GM23338 (cell line): ENCODE results near the gene VAV3. TPM values are rescaled to one million over a fixed set of nuclear protein-coding genes. Genes with fewer than 3 reads are reported as not detected.

Experiments used
- ATAC-seq: fragments of 200-7000 bp; cut with Tn5 transposase; 3 replicates; pipeline ENCODE4 v1.9.1; 2020
- DNase-seq: peaks from one replicate; pipeline ENCODE4 v3.0.0-alpha.2; 2015; ENCODE audit warnings: low spot score
- H2AFZ ChIP-seq: fragments of 200-600 bp; sonication (generic); 2 replicates; pipeline ENCODE4 v1.8.0; 2016; ENCODE audit warnings: antibody characterized with exemption, mild to moderate bottlenecking, moderate library complexity
- H3F3A ChIP-seq: fragments of 200-600 bp; sonication (generic); replicated peaks from 2 replicates; pipeline ENCODE4 v1.8.0; 2017; ENCODE audit warnings: antibody characterized with exemption, mixed run types, low read depth
- H3K27ac ChIP-seq: fragments of 200-600 bp; sonication (generic); 2 replicates; pipeline ENCODE4 v1.6.1; 2016; ENCODE audit warnings: low read depth
- H3K27me3 ChIP-seq: fragments of 200-600 bp; sonication (generic); 2 replicates; pipeline ENCODE4 v1.8.0; 2016; ENCODE audit warnings: mild to moderate bottlenecking, mixed run types, moderate library complexity; ENCODE audit not compliant: insufficient read depth
- H3K36me3 ChIP-seq: fragments of 200-600 bp; sonication (generic); 2 replicates; pipeline ENCODE4 v1.8.0; 2016; ENCODE audit warnings: mild to moderate bottlenecking; ENCODE audit not compliant: insufficient read depth
- H3K4me1 ChIP-seq: fragments of 200-600 bp; sonication (generic); 2 replicates; pipeline ENCODE4 v1.8.0; 2016; ENCODE audit warnings: mild to moderate bottlenecking, moderate library complexity; ENCODE audit not compliant: insufficient read depth
- H3K4me2 ChIP-seq: fragments of 200-600 bp; sonication (generic); 2 replicates; pipeline ENCODE4 v1.7.1; 2017; ENCODE audit warnings: mixed run types
- H3K4me3 ChIP-seq: fragments of 200-600 bp; sonication (generic); 2 replicates; pipeline ENCODE4 v1.6.1; 2016; ENCODE audit warnings: mixed run types
- H3K79me2 ChIP-seq: fragments of 200-600 bp; sonication (generic); replicated peaks from 2 replicates; pipeline ENCODE4 v1.8.0; 2017; ENCODE audit warnings: mild to moderate bottlenecking; ENCODE audit not compliant: insufficient read depth
- H3K9me2 ChIP-seq: fragments of 200-600 bp; sonication (generic); 2 replicates; pipeline ENCODE4 v1.8.0; 2017; ENCODE audit not compliant: insufficient read depth
- H4K20me1 ChIP-seq: fragments of 200-600 bp; sonication (generic); replicated peaks from 2 replicates; pipeline ENCODE4 v1.8.0; 2017; ENCODE audit warnings: mild to moderate bottlenecking; ENCODE audit not compliant: insufficient read depth
- H3K27ac Mint-ChIP-seq: 2 replicates; pipeline ENCODE4 v1.8.0; 2020; ENCODE audit warnings: inconsistent platforms, mild to moderate bottlenecking, moderate library complexity, mixed read lengths
- H3K27me3 Mint-ChIP-seq: 3 replicates; pipeline ENCODE4 v1.8.0; 2022; ENCODE audit warnings: low read depth, mild to moderate bottlenecking, moderate library complexity, mixed read lengths, inconsistent platforms; ENCODE audit not compliant: insufficient read depth, poor library complexity
- H3K36me3 Mint-ChIP-seq: 3 replicates; pipeline ENCODE4 v1.8.0; 2021; ENCODE audit warnings: low read depth, mild to moderate bottlenecking, inconsistent platforms, moderate library complexity, mixed read lengths
- H3K4me1 Mint-ChIP-seq: 3 replicates; pipeline ENCODE4 v1.8.0; 2020; ENCODE audit warnings: mild to moderate bottlenecking, inconsistent platforms, mixed read lengths
- H3K4me3 Mint-ChIP-seq: 3 replicates; pipeline ENCODE4 v1.8.0; 2021; ENCODE audit warnings: moderate library complexity, mild to moderate bottlenecking, inconsistent platforms, mixed read lengths
- H3K9me3 Mint-ChIP-seq: 3 replicates; pipeline ENCODE4 v1.8.0; 2020; ENCODE audit warnings: moderate library complexity, mild to moderate bottlenecking, inconsistent platforms, mixed read lengths
- CREB1 ChIP-seq: fragments of 250-450 bp; sonication (Bioruptor Pico); IDR thresholded peaks from 2 replicates; pipeline ENCODE4 v1.5.0; 2020; ENCODE audit warnings: low read depth, mild to moderate bottlenecking, moderate library complexity
- CTCF ChIP-seq, 2 experiments: fragments of 200-600 bp in 1 of 2; sonication (generic) in 1 of 2; conservative IDR thresholded peaks; 2 replicates each; pipeline versions ENCODE4 v1.5.1 to v1.6.1; 2016 to 2017; ENCODE audit warnings: antibody characterized with exemption in 2 of 2, low read depth in 2 of 2, mild to moderate bottlenecking in 2 of 2, moderate library complexity in 1 of 2
- ETS1 ChIP-seq: IDR thresholded peaks from 2 replicates; pipeline ENCODE4 v1.6.1; 2016; ENCODE audit warnings: antibody characterized with exemption
- EZH2 ChIP-seq: fragments of 200-600 bp; sonication (generic); IDR thresholded peaks from one replicate; pipeline ENCODE4 v1.8.0; 2017; ENCODE audit warnings: antibody characterized with exemption, mild to moderate bottlenecking, low read depth; ENCODE audit not compliant: unreplicated experiment
- EZH2phosphoT487 ChIP-seq: fragments of 200-600 bp; sonication (generic); IDR thresholded peaks from one replicate; pipeline ENCODE4 v1.8.1; 2018; ENCODE audit warnings: antibody characterized with exemption; ENCODE audit not compliant: unreplicated experiment
- NANOG ChIP-seq: IDR thresholded peaks from 2 replicates; pipeline ENCODE4 v1.6.1; 2016; ENCODE audit warnings: antibody characterized with exemption, borderline replicate concordance
- POLR2AphosphoS5 ChIP-seq: IDR thresholded peaks from 2 replicates; pipeline ENCODE4 v1.6.1; 2016; ENCODE audit warnings: antibody characterized with exemption, low read depth
- ZNF462 ChIP-seq: fragments of 250-450 bp; sonication (Bioruptor Pico); IDR thresholded peaks from 2 replicates; pipeline ENCODE4 v1.5.0; 2020; ENCODE audit warnings: mild to moderate bottlenecking, moderate library complexity
- polyA plus RNA-seq: library from polyadenylated mRNA; unstranded; fragments of >200 nt; fragmentation: Nextera tagmentation; extraction: Ambion mirVana; gene quantifications from 2 replicates; pipeline ENCODE4 v1.2.1, GENCODE V29; 2016
- total RNA-seq: library from RNA; depleted of rRNA; stranded (reverse); fragments of >200 nt; shearing (Covaris generic); gene quantifications from 2 replicates; pipeline ENCODE4 v1.2.3, GENCODE V29; 2014

The VAV3 gene
- total and polyA plus RNA-seq, 2 experiments from 2014 or later = 3.0 to 11.3 TPM

GRCh38 chr1:107740579-107740978 lies 224.4 kb downstream of the VAV3 start:
- no peaks in the 10 kb centered on the region for H3K36me3 ChIP-seq
- no peak overlapping the region for H2AFZ ChIP-seq
- no peak for DNase-seq
- no peak overlapping the region for H3K27ac ChIP-seq
- H3K79me2 ChIP-seq = no peaks in the 10 kb centered on the region
- Mint-ChIP-seq H3K27me3 (no peaks in the 10 kb centered on the region), H3K4me3 (no peak overlapping the region), H3K27ac (no peak overlapping the region), H3K9me3 (no peaks in the 10 kb centered on the region), H3K4me1 (peaks cover 20% of the 10 kb centered on the region), H3K36me3 (no peaks in the 10 kb centered on the region)
- no peaks in the 10 kb centered on the region for H4K20me1 ChIP-seq
- TF ChIP-seq CTCF (conservative IDR thresholded peaks at IDR 0.05; ENCODE audit: low read depth in 2 of 2) (no peak), ZNF462 (CRISPR knock-in tag) (no peak), POLR2AphosphoS5 (no peak), EZH2 (no peak), EZH2phosphoT487 (no peak), ETS1 (no peak), NANOG (no peak), CREB1 (CRISPR knock-in tag) (no peak)
- no peaks in the 10 kb centered on the region for H3F3A ChIP-seq
- H3K4me3 ChIP-seq = no peak overlapping the region
- H3K9me2 ChIP-seq = no peaks in the 10 kb centered on the region
- no peak for ATAC-seq
- H3K4me2 ChIP-seq = no peak overlapping the region
- peaks cover 7% of the 10 kb centered on the region; the same call in 1 of the 2 replicates for H3K4me1 ChIP-seq
- H3K27me3 ChIP-seq = no peaks in the 10 kb centered on the region
